Hematopoietic multipotent progenitor cell (in vitro differentiated cells): ENCODE data around the gene GOLT1B. TPM values are rescaled to one million over a fixed set of nuclear protein-coding genes. Genes with fewer than 3 reads are reported as not detected.

Experiments used
- DNase-seq, 3 donors: peaks; one replicate each; pipeline ENCODE4 v3.0.0-alpha.2; 2011 to 2015; ENCODE audit warnings: low read depth in 2 of 3, low spot score in 2 of 3
- total RNA-seq: library from RNA; depleted of rRNA; stranded (reverse); fragments of >200 nt; gene quantifications from one replicate; pipeline ENCODE4 v1.2.3, GENCODE V29; 2012

GOLT1B gene
- total RNA-seq, 1 donor: 4.6 TPM

GRCh38 chr12:21521541-21521940 lies 20.0 kb downstream of the GOLT1B start:
- DNase-seq: no peak

- no peak for DNase-seq
Measured at GRCh38 chr12:21523148-21523547, 21.6 kb downstream of the GOLT1B start.

- no peak for DNase-seq
Measured at GRCh38 chr12:21526053-21526452, 24.5 kb downstream of the GOLT1B start, which contains the start of gene SPX. SPX (plus strand) TSS chr12:21526296; CDS start chr12:21526473, 177 bp downstream.

GRCh38 chr12:21526721-21527345 lies 25.2 kb downstream of the GOLT1B start:
- DNase-seq: no peak

GRCh38 chr12:21527451-21528180 lies 26.0 kb downstream of the GOLT1B start:
- DNase-seq: peak; percentile 9 to 62 (median 35)

- no peak for DNase-seq
Measured at GRCh38 chr12:21528953-21529352, 27.4 kb downstream of the GOLT1B start.

- DNase-seq: no peak
Measured at GRCh38 chr12:21529456-21529855, 27.9 kb downstream of the GOLT1B start.

GRCh38 chr12:21538061-21538653 lies 36.6 kb downstream of the GOLT1B start:
- DNase-seq: no peak

GRCh38 chr12:21539797-21540196 lies 38.2 kb downstream of the GOLT1B start:
- DNase-seq: no peak

GRCh38 chr12:21541773-21542172 lies 40.2 kb downstream of the GOLT1B start:
- DNase-seq: no peak

GRCh38 chr12:21542403-21542802 lies 40.8 kb downstream of the GOLT1B start:
- peak in 1 of 3 donors; percentile 35 for DNase-seq

- peak in 1 of 3 donors; percentile 47 for DNase-seq
Measured at GRCh38 chr12:21543151-21543550, 41.6 kb downstream of the GOLT1B start.

- no peak for DNase-seq
Measured at GRCh38 chr12:21545557-21545956, 44.0 kb downstream of the GOLT1B start.

- no peak for DNase-seq
Measured at GRCh38 chr12:21546716-21547115, 45.1 kb downstream of the GOLT1B start.

- no peak for DNase-seq
Measured at GRCh38 chr12:21547437-21547836, 45.8 kb downstream of the GOLT1B start.

- DNase-seq: no peak
Measured at GRCh38 chr12:21551841-21552465, 50.4 kb downstream of the GOLT1B start.

- DNase-seq: no peak
Measured at GRCh38 chr12:21552635-21553328, 51.2 kb downstream of the GOLT1B start.

- DNase-seq: no peak
Measured at GRCh38 chr12:21553329-21553675, 51.7 kb downstream of the GOLT1B start.

- no peak for DNase-seq
Measured at GRCh38 chr12:21558100-21558679, 56.6 kb downstream of the GOLT1B start.

- DNase-seq: no peak
Measured at GRCh38 chr12:21559855-21560569, 58.4 kb downstream of the GOLT1B start.
